H1 (cell line): ENCODE measurements around the gene GJD4. TPM values are rescaled to one million over a fixed set of nuclear protein-coding genes. Genes with fewer than 3 reads are reported as not detected.

Experiments used
- CTCF ChIA-PET: fragments of 300-600 bp; sonication (Branson Sonifier 250); formaldehyde crosslinking; loops from one replicate; lab custom pipeline; 2021; ENCODE audit not compliant: partially characterized antibody; lab: Charles Lee
- POLR2A ChIA-PET: fragments of 300-600 bp; sonication (Branson Sonifier 250); formaldehyde crosslinking; loops from one replicate; lab custom pipeline; 2021; ENCODE audit warnings: inconsistent platforms; ENCODE audit not compliant: partially characterized antibody; lab: Charles Lee
- DNase-seq, 2 experiments: peaks; one replicate each; pipeline versions ENCODE4 v3.0.0 to v3.0.0-alpha.2; 2010 to 2022; ENCODE audit warnings: low spot score in 2 of 2, low read depth in 1 of 2, mixed read lengths in 1 of 2
- FAIRE-seq: peaks from 2 replicates; lab custom pipeline; 2011; peaks lifted over from hg19 to GRCh38; lab: Jason Lieb, UNC
- H2AFZ ChIP-seq: 2 replicates; pipeline ENCODE4 v1.8.1; 2012; ENCODE audit warnings: low read length, inconsistent platforms
- H2AK5ac ChIP-seq: 2 replicates; pipeline ENCODE4 v1.6.1; 2013; ENCODE audit warnings: low read depth, low read length
- H2BK120ac ChIP-seq: replicated peaks from 2 replicates; pipeline ENCODE3; 2013; ENCODE audit warnings: low read depth, low read length, inconsistent platforms
- H2BK12ac ChIP-seq: 2 replicates; pipeline ENCODE4 v1.6.1; 2013; ENCODE audit warnings: low read depth, low read length
- H2BK15ac ChIP-seq: 2 replicates; pipeline ENCODE4 v1.6.1; 2013; ENCODE audit warnings: low read length
- H2BK20ac ChIP-seq: 2 replicates; pipeline ENCODE4 v1.6.1; 2013; ENCODE audit warnings: low read length
- H2BK5ac ChIP-seq: 2 replicates; pipeline ENCODE4 v1.6.1; 2013; ENCODE audit warnings: low read depth, low read length
- H3K14ac ChIP-seq: 2 replicates; pipeline ENCODE4 v1.6.1; 2013; ENCODE audit warnings: inconsistent platforms; ENCODE audit not compliant: insufficient read length
- H3K18ac ChIP-seq: 2 replicates; pipeline ENCODE4 v1.6.1; 2013; ENCODE audit warnings: low read length; ENCODE audit errors: extremely low read depth
- H3K23ac ChIP-seq: 2 replicates; pipeline ENCODE4 v1.6.1; 2013; ENCODE audit warnings: inconsistent platforms; ENCODE audit not compliant: insufficient read length
- H3K23me2 ChIP-seq: 2 replicates; pipeline ENCODE4 v1.6.1; 2013; ENCODE audit warnings: low read depth, low read length
- H3K27ac ChIP-seq: 2 replicates; pipeline ENCODE4 v1.6.1; 2011; ENCODE audit warnings: low read depth, low read length, inconsistent platforms
- H3K27me3 ChIP-seq, 4 experiments: replicated peaks in 1 of 4; 1 replicate in 1 of 4; 2 replicates in 3 of 4; pipeline versions ENCODE4 v1.6.1 to v1.8.1; 2011 to 2013; ENCODE audit warnings: low read length in 3 of 4, mild to moderate bottlenecking in 3 of 4, inconsistent platforms in 2 of 4, mixed read lengths in 2 of 4, moderate library complexity in 1 of 4; ENCODE audit not compliant: control insufficient read depth in 3 of 4, insufficient read depth in 3 of 4; ENCODE audit errors: extremely low read depth in 1 of 4
- H3K36me3 ChIP-seq, 4 experiments: 2 replicates each; pipeline versions ENCODE4 v1.6.1 to v1.8.1; 2011 to 2013; ENCODE audit warnings: mild to moderate bottlenecking in 4 of 4, low read length in 3 of 4, moderate library complexity in 2 of 4, control low read depth in 1 of 4, inconsistent platforms in 1 of 4; ENCODE audit not compliant: insufficient read depth in 4 of 4, control insufficient read depth in 2 of 4
- H3K4ac ChIP-seq: replicated peaks from 2 replicates; pipeline ENCODE3; 2013; ENCODE audit warnings: low read length, low read depth, mixed read lengths, inconsistent platforms; ENCODE audit not compliant: insufficient read length
- H3K4me1 ChIP-seq, 4 experiments: replicated peaks in 1 of 4; 1 replicate in 1 of 4; 2 replicates in 3 of 4; pipeline versions ENCODE4 v1.6.1 to v1.8.1; 2011 to 2013; ENCODE audit warnings: low read length in 3 of 4, inconsistent platforms in 2 of 4, mixed read lengths in 1 of 4; ENCODE audit not compliant: insufficient read depth in 4 of 4, control insufficient read depth in 3 of 4
- H3K4me2 ChIP-seq, 2 experiments: 2 replicates each; pipeline versions ENCODE4 v1.6.1 to v1.8.1; 2011 to 2013; ENCODE audit warnings: low read depth in 2 of 2, low read length in 2 of 2, control low read depth in 1 of 2, inconsistent platforms in 1 of 2, mild to moderate bottlenecking in 1 of 2; ENCODE audit not compliant: insufficient read depth in 1 of 2
- H3K4me3 ChIP-seq, 4 experiments: fragments of 200-600, 300-600 bp in 1 of 4; sonication (generic), shearing (Covaris generic), sonication (Bioruptor Twin) in 1 of 4; 2 replicates each; pipeline versions ENCODE4 v1.5.1 to v1.8.1; 2011 to 2016; ENCODE audit warnings: low read length in 4 of 4, low read depth in 3 of 4, control low read depth in 2 of 4, inconsistent platforms in 2 of 4, mild to moderate bottlenecking in 2 of 4, mixed read lengths in 1 of 4, moderate library complexity in 1 of 4; ENCODE audit not compliant: insufficient read depth in 2 of 4; ENCODE audit errors: extremely low read depth in 1 of 4
- H3K56ac ChIP-seq: replicated peaks from 2 replicates; pipeline ENCODE3; 2013; ENCODE audit warnings: low read depth, mild to moderate bottlenecking, mixed read lengths, low read length, inconsistent platforms; ENCODE audit not compliant: insufficient read length
- H3K79me1 ChIP-seq: 2 replicates; pipeline ENCODE4 v1.6.1; 2013; ENCODE audit warnings: low read depth, low read length, control low read depth
- H3K79me2 ChIP-seq, 2 experiments: 2 replicates each; pipeline versions ENCODE4 v1.6.1 to v1.8.1; 2012 to 2013; ENCODE audit warnings: low read length in 2 of 2, mild to moderate bottlenecking in 2 of 2, inconsistent platforms in 1 of 2; ENCODE audit not compliant: insufficient read depth in 2 of 2, control insufficient read depth in 1 of 2
- H3K9ac ChIP-seq, 4 experiments: replicated peaks in 1 of 4; 1 replicate in 1 of 4; 2 replicates in 3 of 4; pipeline versions ENCODE4 v1.6.1 to v1.8.1; 2011 to 2013; ENCODE audit warnings: low read depth in 3 of 4, low read length in 3 of 4, control low read depth in 2 of 4, mild to moderate bottlenecking in 2 of 4, moderate library complexity in 2 of 4, inconsistent platforms in 1 of 4; ENCODE audit errors: extremely low read depth in 1 of 4
- H3K9me3 ChIP-seq, 2 experiments: 2 replicates each; pipeline versions ENCODE4 v1.6.1 to v1.8.1; 2012 to 2013; ENCODE audit warnings: mild to moderate bottlenecking in 2 of 2, moderate library complexity in 2 of 2, control low read depth in 1 of 2, inconsistent platforms in 1 of 2, low read depth in 1 of 2, low read length in 1 of 2, mixed read lengths in 1 of 2; ENCODE audit not compliant: insufficient read depth in 2 of 2
- H4K20me1 ChIP-seq, 2 experiments: replicated peaks in 1 of 2; 2 replicates each; pipeline versions ENCODE3 to v1.8.1; 2011 to 2013; ENCODE audit warnings: inconsistent platforms in 2 of 2, low read length in 2 of 2, mild to moderate bottlenecking in 1 of 2; ENCODE audit not compliant: insufficient read depth in 2 of 2, control insufficient read depth in 1 of 2
- H4K5ac ChIP-seq: 2 replicates; pipeline ENCODE4 v1.6.1; 2013; ENCODE audit warnings: low read length, low read depth, mixed read lengths, inconsistent platforms; ENCODE audit not compliant: insufficient read length
- H4K8ac ChIP-seq: 2 replicates; pipeline ENCODE4 v1.8.0; 2013; ENCODE audit warnings: mild to moderate bottlenecking, moderate library complexity, low read length, inconsistent platforms; ENCODE audit not compliant: insufficient read depth; ENCODE audit errors: extremely low read depth
- H4K91ac ChIP-seq: replicated peaks from 2 replicates; pipeline ENCODE3; 2013; ENCODE audit warnings: low read length, mixed read lengths, inconsistent platforms; ENCODE audit not compliant: insufficient read length
- BCL11A ChIP-seq, 2 experiments: IDR thresholded peaks; one replicate each; pipeline ENCODE4 v1.6.1; 2011; ENCODE audit warnings: low read depth in 2 of 2, low read length in 2 of 2, mild to moderate bottlenecking in 2 of 2
- CHD1 ChIP-seq: IDR thresholded peaks from 2 replicates; pipeline ENCODE4 v1.6.1; 2012; ENCODE audit warnings: low read depth, low read length, improper control_type of control experiment
- EP300 ChIP-seq, 2 experiments: IDR thresholded peaks; 1 replicate in 1 of 2; 2 replicates in 1 of 2; pipeline ENCODE4 v1.6.1; 2011 to 2012; ENCODE audit warnings: low read depth in 2 of 2, low read length in 2 of 2, mild to moderate bottlenecking in 2 of 2, borderline replicate concordance in 1 of 2, inconsistent platforms in 1 of 2, moderate library complexity in 1 of 2
- NRF1 ChIP-seq: IDR thresholded peaks from 2 replicates; pipeline ENCODE4 v1.6.1; 2011; ENCODE audit warnings: mild to moderate bottlenecking, low read depth, low read length, improper control_type of control experiment
- SUZ12 ChIP-seq: fragments of 200-600 bp; sonication (generic); IDR thresholded peaks from 2 replicates; pipeline ENCODE4 v1.6.1; 2012; ENCODE audit warnings: mild to moderate bottlenecking, inconsistent platforms, low read length, moderate library complexity, mixed read lengths
- TCF12 ChIP-seq: IDR thresholded peaks from 2 replicates; pipeline ENCODE4 v1.6.1; 2011; ENCODE audit warnings: low read depth, mild to moderate bottlenecking, low read length
- WGBS, 2 experiments: shearing (Covaris generic) in 1 of 2; methylation state at CpG; one replicate each; pipeline versions ENCODE4 v1.1.6 to v1.1.7; 2013 to 2015; ENCODE audit warnings: low lambda C conversion rate in 2 of 2, mixed read lengths in 2 of 2, inconsistent platforms in 1 of 2, low coverage in 1 of 2, missing lambda C conversion rate in 1 of 2; ENCODE audit not compliant: insufficient replicate concordance in 2 of 2, insufficient coverage in 1 of 2, insufficient read length in 1 of 2; ENCODE audit errors: extremely low coverage in 1 of 2, missing lambda C conversion rate in 1 of 2; 5-methylcytosine and 5-hydroxymethylcytosine counted together
- polyA plus RNA-seq, 7 experiments: library from polyadenylated mRNA; depleted of rRNA in 3 of 7; stranded (reverse) in 5 of 7; unstranded in 2 of 7; fragments of >200 nt in 5 of 7; fragments of 200-250 nt in 2 of 7; gene quantifications; 1 replicate in 5 of 7; 2 replicates in 1 of 7; 4 replicates in 1 of 7; pipeline versions ENCODE4 v1.2.1 to v1.2.3, GENCODE V29; 2011 to 2013; ENCODE audit warnings: missing spikeins in 2 of 7, mixed read lengths in 2 of 7
- total RNA-seq: library from RNA; stranded (reverse); fragmentation: NEBNext Ultra II Directional; extraction: Animal tissue kit (Norgen Biotek cat#: 25700); gene quantifications from 2 replicates; pipeline ENCODE4 v1.2.1, GENCODE V29; 2021

Gene GJD4
- total and polyA plus RNA-seq, 2 of the 8 experiments (the other 6 are each of a cell fraction or from before 2014, with no cell fraction given) = not detected

GRCh38 chr10:35577926-35578617, 27.1 kb upstream of the GJD4 start:
- no peaks in the 10 kb centered on the region for H3K79me2 ChIP-seq
- no peak overlapping the region for H4K8ac ChIP-seq
- ChIA-PET POLR2A (no interaction called here), CTCF (interaction anchor here (2.7 kb wide), 1 partner anchor 10 kb away, joined by 10 read pairs; no protein-coding TSS in a partner anchor)
- H4K20me1 ChIP-seq = no peaks in the 10 kb centered on the region
- H2BK12ac ChIP-seq = no peak overlapping the region
- FAIRE-seq (no peak), DNase-seq (no peak)
- no peaks in the 10 kb centered on the region for H3K9me3 ChIP-seq
- no peak overlapping the region for H3K4me2 ChIP-seq
- no peak overlapping the region for H2BK15ac ChIP-seq
- no peak overlapping the region for H3K14ac ChIP-seq
- H4K91ac ChIP-seq = no peak overlapping the region
- H2BK20ac ChIP-seq = no peak overlapping the region
- H3K4ac ChIP-seq = no peak overlapping the region
- H3K23me2 ChIP-seq = no peaks in the 10 kb centered on the region
- no peak overlapping the region for H2BK120ac ChIP-seq
- H3K23ac ChIP-seq = no peak overlapping the region
- H3K4me1 ChIP-seq = peaks cover 1 to 6% (median 5%) of the 10 kb centered on the region in 4 experiments; a peak in 6 of 7 replicates
- no peak overlapping the region for H3K18ac ChIP-seq
- H2BK5ac ChIP-seq = no peak overlapping the region
- no peak overlapping the region for H3K4me3 ChIP-seq
- H3K79me1 ChIP-seq = no peaks in the 10 kb centered on the region
- no peaks in the 10 kb centered on the region for H3K27me3 ChIP-seq
- no peak overlapping the region for H3K27ac ChIP-seq
- H4K5ac ChIP-seq = no peak overlapping the region
- H2AFZ ChIP-seq = no peak overlapping the region
- TF ChIP-seq TCF12 = no peak
- no peak for TF ChIP-seq BCL11A (IDR thresholded peaks at IDR 0.05; ENCODE audit: low read depth in 2 of 2, low read length in 2 of 2)
- TF ChIP-seq NRF1 = no peak
- no peak for TF ChIP-seq SUZ12
- no peak for TF ChIP-seq CHD1
- TF ChIP-seq EP300 (IDR thresholded peaks at IDR 0.05; ENCODE audit: borderline replicate concordance in 1 of 2, low read depth in 2 of 2, low read length in 2 of 2) = no peak
- no peak overlapping the region for H2AK5ac ChIP-seq
- H3K56ac ChIP-seq = no peak overlapping the region
- no peak overlapping the region for H3K9ac ChIP-seq
- WGBS, 2 experiments = 87% methylated on average over 7 of the region's 7 CpGs; no CpG with 5 or more reads in 1 of the 2 experiments
- H3K36me3 ChIP-seq = no peaks in the 10 kb centered on the region
